OCI-M2 (cell line): ENCODE results near the gene EARS2.
A peak's percentile ranks its signal among the peaks of the same experiment; 100 is the strongest.
"Not testable (repeated sequence)": the region's sequence is repeated elsewhere in the genome, so short reads cannot be mapped to it uniquely, and the experiment has no call there.

Experiments
- DNase-seq: peaks from one replicate; lab custom pipeline; 2025; ENCODE audit not compliant: unreplicated experiment; lab: John Stamatoyannopoulos, UW

EARS2 gene

DNA sequence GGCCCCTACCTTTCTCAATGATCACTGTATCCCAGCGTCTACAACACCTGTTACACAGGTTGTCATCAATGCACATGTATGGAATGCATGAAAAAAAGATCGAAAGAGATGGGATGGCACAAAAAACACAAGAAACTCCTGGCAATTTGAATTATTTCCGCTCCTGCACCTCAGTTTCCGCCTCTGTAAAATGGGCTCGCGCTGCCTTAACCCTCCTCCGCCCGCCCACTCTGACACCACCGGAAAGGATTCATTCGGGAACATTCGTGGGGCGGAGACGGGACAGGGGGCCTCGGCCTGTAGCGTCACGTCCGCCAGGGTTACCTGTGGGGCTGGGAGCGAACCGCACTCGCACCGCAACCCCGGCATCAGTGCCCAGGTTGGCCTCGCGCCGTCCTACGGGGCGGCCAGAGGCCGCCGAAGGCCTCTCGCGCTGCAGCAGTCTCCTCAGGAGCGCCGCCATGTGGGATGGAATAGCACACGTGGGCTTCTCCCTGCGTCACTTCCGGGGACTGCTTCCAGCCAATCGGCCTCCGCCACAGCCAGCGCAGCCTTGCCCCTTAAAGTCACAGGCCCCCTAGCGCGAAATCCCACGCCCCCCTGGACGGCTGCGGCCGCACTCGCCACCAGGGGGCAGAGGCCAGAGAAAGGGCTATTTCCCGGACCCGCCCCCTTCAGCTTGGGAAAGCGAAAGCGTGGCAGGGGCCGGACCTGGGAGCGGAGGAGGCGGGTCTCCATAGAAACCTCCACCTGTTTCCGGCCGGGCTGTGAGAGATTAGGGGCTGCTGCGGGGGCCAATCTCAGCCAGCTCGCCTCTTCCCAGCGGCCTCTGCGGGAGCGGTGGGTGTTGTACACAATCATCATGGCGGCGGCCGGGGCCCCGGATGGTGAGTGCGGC, at the start of gene EARS2, which contains the start of gene UBFD1:
Gene EARS2 (minus strand): TSS at position 470 of the 898 bp plus-strand sequence. CDS start 7 bp downstream, at position 463.
Gene UBFD1 (plus strand): TSS at position 847 of the 898 bp plus-strand sequence. CDS start 16 bp downstream, at position 863.
- peak; percentile 81 for DNase-seq

DNA sequence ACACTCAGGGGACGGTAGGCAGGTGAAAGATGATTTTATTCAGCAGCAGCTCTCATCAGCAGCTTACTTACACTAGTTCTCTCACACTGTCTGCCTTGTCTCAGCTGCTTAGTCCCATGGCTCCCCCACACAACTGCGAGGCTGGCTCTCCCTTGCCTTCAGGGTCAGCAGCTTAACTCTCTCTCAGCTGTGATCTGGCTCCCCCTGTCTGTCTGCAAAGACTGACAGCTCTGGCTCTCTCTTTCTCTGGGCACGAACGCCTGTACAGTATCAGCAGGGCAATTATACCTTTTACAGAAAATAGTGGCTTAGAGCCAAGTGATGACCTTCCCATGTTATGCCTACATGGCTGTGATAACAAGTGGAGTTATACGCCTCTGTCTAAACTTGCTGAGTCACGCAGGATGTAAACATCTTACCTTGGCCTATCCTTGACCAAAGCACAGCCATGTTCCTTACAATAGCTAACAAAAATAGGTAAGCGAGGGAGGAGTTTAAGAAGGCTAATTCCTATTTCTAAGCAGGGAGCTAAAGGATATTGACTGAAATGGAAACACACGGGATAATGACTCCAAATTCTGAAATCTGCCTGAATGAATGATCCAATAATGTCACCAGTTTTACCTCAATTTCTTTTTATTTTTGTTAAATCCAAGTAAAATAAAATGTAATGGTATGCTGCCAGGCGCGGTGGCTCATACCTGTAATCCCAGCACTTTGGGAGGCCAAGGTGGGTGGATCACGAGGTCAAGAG, 40.0 kb upstream of the EARS2 start:
- peak; percentile 42 for DNase-seq

DNA sequence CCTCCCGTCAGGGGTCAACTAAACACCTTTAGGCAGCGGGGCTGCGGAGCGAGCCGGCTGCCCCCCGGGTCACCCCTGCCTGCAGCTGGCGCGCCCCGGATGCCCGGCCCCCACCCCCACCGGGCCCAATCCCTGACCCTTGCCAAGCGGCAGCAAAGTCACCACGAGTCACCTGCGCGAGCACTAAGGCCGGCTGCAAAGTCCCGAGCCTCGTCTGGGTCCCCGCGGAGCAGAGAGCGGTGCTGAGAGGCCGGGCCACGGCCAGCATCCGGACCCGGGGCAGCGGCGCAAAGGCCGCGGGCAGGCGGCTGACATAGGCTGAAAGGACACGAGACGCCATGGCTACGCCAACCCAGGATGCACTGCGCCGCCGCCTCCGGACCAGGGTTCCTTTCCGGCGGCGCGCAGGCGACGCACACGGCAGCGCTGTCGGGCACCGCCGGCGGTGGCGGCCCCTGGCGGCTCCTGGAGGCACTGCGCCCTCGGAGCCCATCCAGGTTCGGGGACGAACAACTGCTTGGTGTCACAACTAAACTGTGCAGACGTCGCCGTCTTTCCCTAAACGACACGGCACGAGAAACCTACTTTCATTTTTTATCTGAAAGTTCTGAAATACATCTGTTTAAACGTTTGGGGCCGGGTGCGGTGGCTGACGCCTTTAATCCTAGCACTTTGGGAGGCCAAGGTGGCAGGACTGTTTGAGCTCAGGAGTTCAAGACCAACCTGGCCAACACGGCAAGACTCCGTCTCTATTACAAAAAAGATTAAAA, 39.0 kb upstream of the EARS2 start, which contains the start of gene NDUFAB1:
Gene NDUFAB1 (minus strand): TSS at position 366 of the 770 bp plus-strand sequence. CDS start 26 bp downstream, at position 340.
- DNase-seq, result peak; percentile 53

DNA sequence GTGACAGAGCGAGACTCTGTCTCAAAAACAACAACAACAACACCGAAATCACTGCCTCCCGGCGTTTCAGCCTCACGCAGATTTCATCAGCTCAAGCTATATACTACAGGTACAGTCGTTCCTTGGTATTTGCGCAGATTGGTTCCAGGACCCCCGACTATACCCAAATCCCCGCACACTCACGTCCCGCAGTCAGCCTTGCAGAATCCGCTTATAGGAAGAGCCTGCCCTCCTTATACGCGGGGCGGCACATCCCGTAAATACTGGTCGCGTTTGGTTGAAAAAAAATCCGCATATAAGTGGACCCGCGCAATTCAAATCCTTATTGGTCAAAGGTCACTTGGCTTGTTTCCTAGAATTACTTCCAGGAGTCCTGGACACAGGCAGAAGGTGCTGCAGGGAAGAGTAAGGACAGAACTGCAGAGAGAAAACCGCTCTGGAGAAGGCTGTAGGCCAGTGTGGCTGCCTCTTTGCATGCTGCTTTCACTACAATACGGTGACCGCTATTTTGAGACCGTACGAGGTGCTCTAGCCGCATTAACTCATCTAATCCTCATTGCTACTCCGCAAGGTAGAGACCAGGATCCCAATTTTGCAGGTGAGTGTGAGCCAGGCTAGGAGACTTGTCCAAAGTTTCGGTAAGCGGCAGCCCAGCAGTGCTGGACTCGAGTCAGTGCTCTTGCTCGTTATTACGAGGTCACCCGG, 38.2 kb upstream of the EARS2 start:
- DNase-seq, result no peak

DNA sequence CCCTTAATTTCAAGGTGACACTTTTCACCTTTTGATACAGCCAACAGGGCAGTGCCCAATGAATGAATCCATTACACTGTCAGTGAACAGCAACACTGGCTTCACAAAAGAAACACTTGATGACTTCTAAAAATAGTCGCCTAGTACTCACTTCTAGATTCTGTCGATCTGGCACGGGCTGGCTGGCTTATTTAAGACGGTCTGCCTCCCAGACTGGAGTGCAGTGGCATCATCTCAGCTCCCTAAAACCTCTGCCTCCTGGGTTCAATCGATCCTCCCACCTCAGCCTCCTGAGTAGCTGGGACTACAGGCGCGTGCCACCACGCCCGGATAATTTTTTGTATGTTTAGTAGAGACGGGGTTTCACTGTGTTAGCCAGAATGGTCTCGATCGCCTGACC, 37.0 kb upstream of the EARS2 start:
- no peak for DNase-seq

DNA sequence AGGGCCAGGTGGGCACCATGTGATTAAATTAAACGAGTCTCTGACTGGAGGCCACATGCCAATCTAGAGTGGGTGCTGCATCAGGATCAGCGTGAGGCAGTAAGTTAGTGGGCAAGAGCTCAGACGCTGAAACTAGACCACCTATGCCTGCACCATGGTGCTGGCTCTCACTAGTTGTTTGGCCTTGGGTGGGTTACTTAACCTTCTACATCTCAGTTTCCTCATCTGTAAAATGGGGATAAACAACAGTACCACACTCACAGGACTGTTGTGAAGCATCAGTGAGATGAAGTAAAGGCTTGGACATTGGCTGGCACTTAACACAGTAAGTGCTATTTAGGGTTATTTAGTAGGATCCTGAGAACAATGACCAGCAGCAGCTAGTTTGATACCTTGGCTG, 33.0 kb upstream of the EARS2 start:
- no peak for DNase-seq

DNA sequence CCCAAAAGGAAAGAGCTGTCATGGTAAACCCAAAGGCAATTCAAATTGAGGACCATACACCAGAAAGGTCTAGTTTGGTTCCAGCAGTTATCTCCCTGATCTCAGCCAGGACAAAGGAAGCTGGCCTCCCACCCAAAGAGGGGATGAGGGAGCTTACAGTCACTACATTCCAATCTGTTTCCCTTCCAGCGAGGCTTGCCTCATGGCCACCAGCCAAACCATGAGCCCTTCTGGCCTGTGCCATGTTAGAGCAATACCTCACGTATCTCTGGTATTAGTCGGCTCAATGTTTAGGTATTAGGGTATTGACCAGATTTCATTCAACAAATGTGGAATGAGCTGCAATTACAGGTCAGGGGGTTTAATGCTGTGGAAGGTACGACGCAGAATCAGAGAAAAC, 30.6 kb upstream of the EARS2 start:
- DNase-seq, result no peak

DNA sequence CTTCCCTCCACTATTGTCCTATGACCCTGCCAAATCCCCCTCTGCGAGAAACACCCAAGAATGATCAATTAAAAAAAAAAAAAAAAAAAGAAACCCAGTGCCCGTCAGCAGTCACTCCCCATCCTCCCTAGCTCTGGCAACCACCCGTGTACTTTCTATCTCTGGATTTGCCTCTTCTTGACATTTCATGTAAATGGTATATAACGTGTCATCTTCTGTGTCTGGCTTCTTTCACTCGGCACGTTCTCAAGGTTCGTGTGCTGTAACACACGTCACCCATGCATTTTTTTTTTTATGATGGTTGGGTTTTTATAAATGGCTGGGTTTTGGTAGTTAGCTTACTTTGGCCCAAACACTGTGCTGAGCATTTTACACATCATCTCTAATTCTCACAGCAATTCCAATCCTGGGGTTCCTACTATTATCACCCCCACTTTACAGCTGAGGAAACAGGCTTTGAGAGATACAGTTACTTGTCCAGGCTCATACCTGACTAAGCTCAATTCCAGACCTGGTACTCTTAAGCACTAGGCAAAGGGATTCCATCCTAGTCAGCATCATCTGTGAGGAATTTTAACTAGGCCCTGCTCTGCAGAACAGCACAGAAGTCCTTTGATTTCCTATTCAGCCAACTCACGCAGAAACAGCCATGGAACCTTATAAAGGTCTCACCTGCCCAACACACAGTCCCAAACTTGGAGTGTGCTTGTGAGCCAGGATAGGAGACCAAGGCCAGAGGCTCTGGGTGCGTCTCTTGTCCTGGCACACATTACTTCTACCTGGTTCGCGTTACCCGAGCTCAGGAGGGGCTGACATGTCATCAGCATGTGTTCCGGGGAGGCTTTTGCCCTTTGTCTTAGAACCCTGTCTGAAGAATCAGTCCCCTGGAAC, 27.3 kb upstream of the EARS2 start:
- no peak for DNase-seq

DNA sequence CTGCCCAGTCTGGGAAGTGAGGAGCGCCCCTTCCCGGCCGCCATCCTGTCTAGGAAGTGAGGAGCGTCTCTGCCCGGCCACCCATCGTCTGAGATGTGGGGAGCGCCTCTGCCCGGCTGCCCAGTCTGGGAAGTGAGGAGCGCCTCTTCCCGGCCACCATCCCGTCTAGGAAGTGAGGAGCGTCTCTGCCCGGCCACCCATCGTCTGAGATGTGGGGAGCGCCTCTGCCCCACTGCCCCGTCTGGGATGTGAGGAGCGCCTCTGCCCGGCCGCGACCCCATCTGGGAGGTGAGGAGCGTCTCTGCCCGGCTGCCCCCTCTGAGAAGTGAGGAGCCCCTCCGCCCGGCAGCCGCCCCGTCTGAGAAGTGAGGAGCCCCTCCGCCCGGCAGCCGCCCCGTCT, 26.1 kb upstream of the EARS2 start:
- DNase-seq, result not testable (repeated sequence)

DNA sequence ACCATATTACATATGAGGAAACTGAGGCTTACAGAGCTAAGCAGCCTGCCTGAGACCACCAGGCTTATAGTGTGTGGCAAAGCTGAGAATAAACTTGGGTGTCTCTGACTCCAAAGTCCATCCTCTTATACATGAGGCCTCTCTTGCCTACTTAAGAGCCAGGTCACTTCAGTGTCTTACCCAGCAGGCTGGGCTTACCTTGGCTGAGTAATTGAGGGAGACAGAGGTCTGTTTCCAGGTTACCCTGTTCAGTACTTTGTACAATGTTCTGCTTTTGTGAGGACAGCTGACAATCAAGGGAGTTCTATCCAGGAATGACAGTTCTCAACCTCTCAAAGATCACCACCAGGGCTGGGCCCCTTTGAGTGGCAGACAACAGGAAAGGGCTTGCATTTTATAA, 24.6 kb upstream of the EARS2 start:
- DNase-seq, result no peak

DNA sequence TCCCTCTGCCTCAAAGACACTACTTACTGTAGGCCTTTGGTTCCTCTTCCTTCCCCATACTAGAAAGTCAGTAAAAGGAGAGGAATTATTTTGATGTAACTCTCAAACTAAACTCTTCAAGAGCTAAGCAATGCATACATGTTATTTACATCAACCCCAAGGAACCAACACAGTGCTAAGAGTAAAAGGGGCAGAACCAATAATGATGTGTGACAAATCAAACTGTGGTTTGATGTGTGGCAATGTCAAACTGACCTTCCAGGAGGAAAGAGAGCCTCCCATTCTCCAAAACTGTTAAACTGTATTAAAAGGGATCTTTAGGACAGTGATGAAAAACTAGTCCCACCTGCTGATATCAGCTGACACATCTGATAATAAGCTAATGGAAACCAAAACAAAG, 23.2 kb upstream of the EARS2 start:
- no peak for DNase-seq

DNA sequence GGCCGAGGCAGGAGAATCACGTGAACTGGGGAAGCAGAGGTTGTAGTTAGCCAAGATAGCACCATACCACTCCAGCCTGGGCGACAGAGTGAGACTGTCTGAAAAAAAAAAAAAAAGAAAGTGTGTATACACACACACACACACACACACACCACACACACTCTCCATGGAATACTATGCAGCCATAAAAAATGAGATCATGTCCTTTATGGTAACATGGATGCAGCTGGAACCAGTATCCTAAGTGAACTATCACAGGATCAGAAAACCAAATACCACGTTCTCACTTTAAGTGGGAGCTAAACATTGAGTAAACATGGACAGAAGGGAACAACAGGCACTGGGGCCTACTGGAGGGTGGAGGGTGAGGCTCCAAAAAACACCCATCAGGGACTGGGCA, 22.2 kb upstream of the EARS2 start:
- DNase-seq, result no peak

DNA sequence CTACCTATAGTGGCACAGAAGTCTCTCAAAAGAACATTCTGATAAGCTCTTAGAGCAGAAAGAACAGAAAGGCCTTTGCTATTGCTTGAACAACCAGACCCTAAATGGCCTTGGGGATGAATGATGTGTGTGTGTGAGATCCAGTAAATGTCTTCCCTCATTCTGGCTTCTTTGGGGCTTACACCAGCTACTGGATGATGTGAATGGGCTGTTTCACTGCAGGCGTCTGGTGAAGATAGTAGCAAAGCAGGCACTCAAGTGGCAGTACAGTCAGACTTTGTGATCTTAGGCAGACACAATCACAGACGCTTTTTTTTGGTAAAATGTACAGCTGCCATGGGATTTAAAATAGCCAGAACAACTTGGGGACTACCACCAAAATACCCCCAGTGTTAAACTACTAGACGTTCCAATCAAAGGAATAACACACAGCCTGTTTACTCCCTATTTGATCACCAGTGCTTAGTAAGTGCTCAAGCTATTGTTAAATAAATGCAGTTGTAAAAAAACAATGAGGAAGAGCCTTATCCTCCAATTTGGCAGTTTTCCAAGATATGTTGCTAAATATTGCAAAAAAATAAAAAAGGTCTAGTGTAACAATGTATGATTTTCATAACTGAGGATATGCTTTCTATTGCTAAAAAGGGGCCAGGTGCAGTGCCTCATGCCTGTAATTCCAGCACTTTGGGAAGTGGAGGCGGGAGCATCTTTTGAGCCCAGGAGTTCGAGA, 21.1 kb upstream of the EARS2 start:
- DNase-seq, result no peak

DNA sequence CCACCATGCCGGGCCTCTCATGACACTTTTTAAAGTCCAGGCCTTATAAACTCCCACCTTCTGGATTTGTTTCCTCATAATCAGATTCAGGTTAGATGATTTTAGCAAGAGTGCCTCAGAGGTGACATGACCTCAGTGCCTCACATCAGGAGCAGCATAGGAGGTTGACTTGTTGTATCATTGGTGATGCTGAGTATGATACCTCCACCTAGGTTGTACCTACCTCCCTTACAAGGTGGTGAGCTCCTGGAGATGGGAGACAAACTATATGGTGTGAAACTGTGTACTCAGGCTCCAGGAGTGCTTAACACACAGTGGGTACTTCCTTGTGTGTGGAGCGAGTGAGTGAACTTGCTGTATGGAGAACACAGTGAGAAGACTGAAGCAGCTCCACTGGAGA, 20.3 kb upstream of the EARS2 start:
- no peak for DNase-seq

DNA sequence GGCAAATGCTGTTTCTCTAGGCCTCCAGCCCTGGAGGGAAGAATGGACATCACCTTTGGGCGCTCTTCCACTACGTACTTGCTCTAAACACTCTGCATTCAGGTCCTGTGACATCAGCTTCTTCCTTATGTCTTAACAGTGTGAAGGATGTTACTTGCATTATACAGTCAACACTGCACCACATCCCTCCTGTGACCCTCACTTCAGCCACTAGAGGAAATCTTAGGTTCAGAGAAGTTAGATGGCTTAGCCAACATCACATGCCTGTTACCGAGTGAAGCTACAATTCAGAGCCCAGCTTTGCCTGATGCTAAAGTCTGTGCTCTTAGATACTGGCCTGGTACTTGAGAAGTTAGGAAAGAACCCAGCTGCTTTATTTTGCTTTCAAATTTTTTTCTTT, 18.7 kb upstream of the EARS2 start:
- no peak for DNase-seq

DNA sequence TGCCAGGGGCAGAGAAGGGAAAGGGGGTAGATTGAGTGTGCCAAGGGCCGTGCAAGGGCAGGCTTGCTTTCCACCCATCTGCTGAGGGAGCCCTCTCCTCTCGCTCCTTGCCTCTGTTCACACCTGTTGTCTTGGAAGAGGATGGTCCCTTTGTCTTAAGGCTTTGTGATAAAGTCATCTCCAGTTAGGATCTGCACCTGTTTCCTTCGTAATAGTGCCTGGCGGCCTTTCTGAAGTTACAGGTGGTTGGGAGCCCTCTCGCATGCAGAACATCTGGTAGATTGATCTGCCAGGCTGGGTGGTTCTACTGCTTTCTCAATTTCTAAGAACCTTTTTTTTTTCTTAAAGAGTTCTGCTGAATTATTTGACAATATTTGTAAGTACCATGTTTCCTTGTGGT, 16.7 kb upstream of the EARS2 start:
- no peak for DNase-seq

DNA sequence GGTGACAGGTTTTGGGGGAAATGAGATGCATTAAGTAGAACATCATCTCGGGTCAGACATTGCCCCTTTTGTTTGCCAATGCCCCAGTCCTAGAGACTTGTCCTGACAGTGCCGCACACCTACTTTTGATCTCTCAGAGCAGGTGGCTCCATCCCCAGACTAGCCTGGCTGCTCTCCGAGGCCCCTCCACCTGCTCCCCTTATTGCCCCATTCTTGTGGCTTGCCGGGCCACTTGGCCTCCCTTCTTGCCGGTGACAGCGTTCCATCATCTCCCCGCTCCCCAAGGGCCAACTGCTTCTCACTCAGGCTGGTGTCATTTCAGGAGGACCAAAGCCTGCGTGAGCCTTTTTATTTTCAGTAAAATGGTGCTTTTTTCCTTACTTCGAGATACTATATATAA, 15.2 kb upstream of the EARS2 start:
- no peak for DNase-seq

DNA sequence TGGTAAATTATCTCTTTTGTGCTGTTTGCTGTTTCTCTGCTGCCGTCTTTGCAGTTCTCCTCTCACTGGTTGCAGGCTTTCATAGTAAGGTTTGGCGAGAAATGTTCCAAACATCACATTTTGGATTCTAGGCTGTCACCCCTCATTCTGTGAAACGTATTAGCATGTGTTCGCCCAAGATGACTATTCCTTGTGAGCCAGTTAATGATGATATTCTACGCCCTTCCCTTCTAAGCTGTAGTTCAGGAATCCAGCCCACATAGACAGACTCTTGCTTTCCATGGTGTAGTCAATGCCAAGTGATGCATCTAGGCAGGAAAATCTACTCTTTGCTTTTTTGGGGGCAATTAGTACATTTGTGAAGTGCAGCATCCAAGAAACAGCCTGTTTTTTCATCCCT, 14.7 kb upstream of the EARS2 start:
- no peak for DNase-seq
